PC-3 (cell line): ENCODE measurements around the gene C12orf75.

Experiments used
- EZH2 ChIP-seq: fragments of 300-600 bp; sonication (generic); IDR thresholded peaks from one replicate; pipeline ENCODE4 v1.6.1; 2017; ENCODE audit warnings: antibody characterized with exemption, mild to moderate bottlenecking, low read length; ENCODE audit not compliant: unreplicated experiment
- EZH2phosphoT487 ChIP-seq: fragments of 300-600 bp; sonication (generic); IDR thresholded peaks from 2 replicates; pipeline ENCODE4 v1.6.1; 2018; ENCODE audit warnings: mild to moderate bottlenecking, antibody characterized with exemption, low read length, borderline replicate concordance
- TF ChIP-seq, protein P1 (sequence below): fragments of 300-600 bp; sonication (generic); conservative IDR thresholded peaks from 2 replicates; pipeline ENCODE4 v1.5.1; 2017; ENCODE audit warnings: antibody characterized with exemption, low read depth, mild to moderate bottlenecking, low read length

DNA sequence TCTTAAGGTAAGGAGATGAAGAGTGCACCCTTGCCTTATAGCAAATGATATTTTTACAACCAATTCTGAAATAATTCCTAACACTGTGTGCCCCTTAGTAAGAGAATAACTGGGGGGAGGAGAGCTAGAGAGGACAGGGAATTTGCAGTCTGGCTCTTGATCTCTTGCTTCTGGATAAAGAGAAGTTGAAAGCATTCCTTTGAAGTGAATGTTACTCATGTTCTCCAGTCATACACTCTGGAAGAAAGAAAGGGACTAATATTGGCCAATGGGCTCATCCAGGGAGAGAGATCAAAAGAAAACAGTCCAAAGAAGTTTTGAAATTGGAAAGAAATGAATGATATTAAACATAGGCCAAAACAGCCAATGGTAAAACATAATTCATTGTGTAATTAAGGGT is 25.3 kb downstream of the C12orf75 start:
- TF ChIP-seq, protein P1, sequence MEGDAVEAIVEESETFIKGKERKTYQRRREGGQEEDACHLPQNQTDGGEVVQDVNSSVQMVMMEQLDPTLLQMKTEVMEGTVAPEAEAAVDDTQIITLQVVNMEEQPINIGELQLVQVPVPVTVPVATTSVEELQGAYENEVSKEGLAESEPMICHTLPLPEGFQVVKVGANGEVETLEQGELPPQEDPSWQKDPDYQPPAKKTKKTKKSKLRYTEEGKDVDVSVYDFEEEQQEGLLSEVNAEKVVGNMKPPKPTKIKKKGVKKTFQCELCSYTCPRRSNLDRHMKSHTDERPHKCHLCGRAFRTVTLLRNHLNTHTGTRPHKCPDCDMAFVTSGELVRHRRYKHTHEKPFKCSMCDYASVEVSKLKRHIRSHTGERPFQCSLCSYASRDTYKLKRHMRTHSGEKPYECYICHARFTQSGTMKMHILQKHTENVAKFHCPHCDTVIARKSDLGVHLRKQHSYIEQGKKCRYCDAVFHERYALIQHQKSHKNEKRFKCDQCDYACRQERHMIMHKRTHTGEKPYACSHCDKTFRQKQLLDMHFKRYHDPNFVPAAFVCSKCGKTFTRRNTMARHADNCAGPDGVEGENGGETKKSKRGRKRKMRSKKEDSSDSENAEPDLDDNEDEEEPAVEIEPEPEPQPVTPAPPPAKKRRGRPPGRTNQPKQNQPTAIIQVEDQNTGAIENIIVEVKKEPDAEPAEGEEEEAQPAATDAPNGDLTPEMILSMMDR = no peak
- TF ChIP-seq EZH2 = no peak
- TF ChIP-seq EZH2phosphoT487 = no peak
